Activated CD4-positive, alpha-beta memory T cell treated with anti-CD3 and anti-CD28 coated beads, Interleukin-2, amount 10 ng/mL, durations not matched to agents 7 days and 5 days (primary cell): ENCODE data around the gene GTPBP3. TPM values are rescaled to one million over a fixed set of nuclear protein-coding genes. Genes with fewer than 3 reads are reported as not detected.
A peak's percentile ranks its signal among the peaks of the same experiment; 100 is the strongest.

Source experiments
- CTCF ChIA-PET: fragments of 350-600 bp; sonication (Branson Sonifier 250); formaldehyde crosslinking; loops from one replicate; lab custom pipeline; 2021; ENCODE audit warnings: antibody characterized with exemption, inconsistent platforms; lab: Charles Lee
- POLR2A ChIA-PET: fragments of 350-600 bp; sonication (Branson Sonifier 250); formaldehyde crosslinking; loops from one replicate; lab custom pipeline; 2021; ENCODE audit warnings: antibody characterized with exemption; lab: Charles Lee
- DNase-seq: peaks from one replicate; pipeline ENCODE4 v3.0.0-alpha.2; 2020
- H3K27ac Mint-ChIP-seq: one replicate; pipeline ENCODE4 v1.8.0; 2021; ENCODE audit warnings: mild to moderate bottlenecking, mixed read lengths
- H3K27me3 Mint-ChIP-seq: one replicate; pipeline ENCODE4 v1.8.0; 2021; ENCODE audit warnings: mixed read lengths
- H3K36me3 Mint-ChIP-seq: one replicate; pipeline ENCODE4 v1.8.0; 2021; ENCODE audit warnings: low read depth, mixed read lengths
- H3K4me1 Mint-ChIP-seq: one replicate; pipeline ENCODE4 v1.8.0; 2021; ENCODE audit warnings: mixed read lengths
- H3K4me3 Mint-ChIP-seq: one replicate; pipeline ENCODE4 v1.8.0; 2021; ENCODE audit warnings: mild to moderate bottlenecking, mixed read lengths
- H3K9me3 Mint-ChIP-seq: one replicate; pipeline ENCODE4 v1.8.0; 2021; ENCODE audit warnings: mixed read lengths
- total RNA-seq, 2 experiments: library from RNA; stranded (reverse); gene quantifications; one replicate each; pipeline ENCODE4 v1.2.3, GENCODE V29; 2021

GTPBP3 gene
- total RNA-seq, 2 experiments from 2014 or later = 30.2 to 34.2 TPM

GRCh38 chr19:17303167-17303939, 34.0 kb upstream of the GTPBP3 start, which contains the start of gene ABHD8:
Gene ABHD8 (minus strand): TSS chr19:17303425. CDS start chr19:17301616, 1,809 bp downstream.
- Mint-ChIP-seq H3K36me3 (peaks cover 1% of the 10 kb centered on the region), H3K27ac (peak within 1 kb of the TSS; percentile 54)

GRCh38 chr19:17303940-17304267, 33.4 kb upstream of the GTPBP3 start:
- Mint-ChIP-seq H3K4me1 (peaks cover 46% of the 10 kb centered on the region), H3K9me3 (no peaks in the 10 kb centered on the region), H3K27ac (no peak overlapping the region), H3K4me3 (peak overlapping the region; percentile 69), H3K27me3 (no peaks in the 10 kb centered on the region), H3K36me3 (no peaks in the 10 kb centered on the region)
- DNase-seq = no peak
- ChIA-PET POLR2A (interaction anchor here (0.8 to 4.8 kb wide), 5 partner anchors 10 to 178 kb away, joined by 3 to 50 read pairs (median 4); partner anchors contain the start of genes ANO8 and USE1), CTCF (interaction anchor here (0.6 to 3.1 kb wide), 4 partner anchors 11 to 98 kb away, joined by 3 to 32 read pairs (median 4); partner anchors contain the start of gene ANO8)

More at GRCh38 chr19:17303167-17303939, 34.0 kb upstream of the GTPBP3 start, which contains the start of gene ABHD8:
- POLR2A ChIA-PET = interaction anchor here (0.8 to 4.8 kb wide), 5 partner anchors 10 to 177 kb away, joined by 3 to 50 read pairs (median 4); partner anchors contain the start of genes ANO8 and USE1
- Mint-ChIP-seq H3K4me1 (peaks cover 46% of the 10 kb centered on the region), H3K27me3 (no peaks in the 10 kb centered on the region), H3K9me3 (no peaks in the 10 kb centered on the region), H3K4me3 (peak within 1 kb of the TSS; percentile 69)
- CTCF ChIA-PET = interaction anchor here (0.6 to 3.1 kb wide), 4 partner anchors 10 to 99 kb away, joined by 3 to 32 read pairs (median 4); partner anchors contain the start of gene ANO8
- DNase-seq = peak; percentile 95

- Mint-ChIP-seq H3K36me3 (peaks cover 5% of the 10 kb centered on the region), H3K4me3 (peak overlapping the region; percentile 89), H3K4me1 (peaks cover 52% of the 10 kb centered on the region), H3K27ac (peak overlapping the region; percentile 90), H3K27me3 (no peaks in the 10 kb centered on the region), H3K9me3 (no peaks in the 10 kb centered on the region)
- POLR2A ChIA-PET = interaction anchor here (0.8 to 4.8 kb wide), 7 partner anchors 11 to 179 kb away, joined by 3 to 50 read pairs (median 5); partner anchors contain the start of genes ANO8 and MVB12A
- CTCF ChIA-PET = interaction anchor here (0.6 to 3.1 kb wide), 20 partner anchors 9 to 234 kb away, joined by 3 to 32 read pairs (median 5); partner anchors contain the start of genes ANKLE1, ANO8, BABAM1 and BST2
- no peak for DNase-seq
Observed at GRCh38 chr19:17304386-17305215, 32.8 kb upstream of the GTPBP3 start.

GRCh38 chr19:17305216-17305516, 32.2 kb upstream of the GTPBP3 start:
- ChIA-PET CTCF (interaction anchor here (0.6 to 3.1 kb wide), 20 partner anchors 9 to 235 kb away, joined by 3 to 32 read pairs (median 5); partner anchors contain the start of genes ANKLE1, ANO8, BABAM1 and BST2), POLR2A (interaction anchor here (0.6 to 4.8 kb wide), 7 partner anchors 12 to 115 kb away, joined by 3 to 50 read pairs (median 5); partner anchors contain the start of genes ANO8 and MVB12A)
- DNase-seq = no peak
- H3K4me1 Mint-ChIP-seq = peaks cover 53% of the 10 kb centered on the region
- H3K27ac Mint-ChIP-seq = peak overlapping the region; percentile 90
- no peaks in the 10 kb centered on the region for H3K9me3 Mint-ChIP-seq
- peak overlapping the region; percentile 89 for H3K4me3 Mint-ChIP-seq
- peaks cover 5% of the 10 kb centered on the region for H3K36me3 Mint-ChIP-seq
- no peaks in the 10 kb centered on the region for H3K27me3 Mint-ChIP-seq

- Mint-ChIP-seq H3K27me3 (no peaks in the 10 kb centered on the region), H3K4me3 (peak within 1 kb of the TSS; percentile 89)
Observed at GRCh38 chr19:17305517-17306284, 31.7 kb upstream of the GTPBP3 start, which contains the start of gene MRPL34. Gene MRPL34 (plus strand): TSS chr19:17305872. CDS start chr19:17305893, 21 bp downstream.

GRCh38 chr19:17306285-17306714, 31.1 kb upstream of the GTPBP3 start:
- DNase-seq = no peak
- ChIA-PET CTCF (interaction anchor here (0.9 to 2.1 kb wide), 5 partner anchors 11 to 159 kb away, joined by 3 to 14 read pairs (median 3); partner anchors contain the start of gene BABAM1), POLR2A (interaction anchor here (0.7 to 4.8 kb wide), 7 partner anchors 11 to 113 kb away, joined by 3 to 50 read pairs (median 5); partner anchors contain the start of genes ANO8, MVB12A and OCEL1)
- Mint-ChIP-seq H3K4me1 (peaks cover 62% of the 10 kb centered on the region), H3K27ac (peak overlapping the region; percentile 90), H3K4me3 (peak overlapping the region; percentile 89), H3K36me3 (peaks cover 5% of the 10 kb centered on the region), H3K27me3 (no peaks in the 10 kb centered on the region), H3K9me3 (no peaks in the 10 kb centered on the region)

More at GRCh38 chr19:17305517-17306284, 31.7 kb upstream of the GTPBP3 start, which contains the start of gene MRPL34:
- peak; percentile 98 for DNase-seq
- Mint-ChIP-seq H3K9me3 (no peaks in the 10 kb centered on the region), H3K4me1 (peaks cover 58% of the 10 kb centered on the region), H3K27ac (peak within 1 kb of the TSS; percentile 90), H3K36me3 (peaks cover 5% of the 10 kb centered on the region)
- POLR2A ChIA-PET = interaction anchor here (0.6 to 4.8 kb wide), 9 partner anchors 12 to 114 kb away, joined by 3 to 50 read pairs (median 5); partner anchors contain the start of genes ANO8, MVB12A and OCEL1
- CTCF ChIA-PET = interaction anchor here (0.6 to 3.1 kb wide), 23 partner anchors 10 to 236 kb away, joined by 3 to 32 read pairs (median 4); partner anchors contain the start of genes ANKLE1, ANO8, BABAM1 and BST2

- H3K27me3 Mint-ChIP-seq = no peaks in the 10 kb centered on the region
- peak overlapping the region; percentile 89 for H3K4me3 Mint-ChIP-seq
- DNase-seq = no peak
- no peak overlapping the region for H3K27ac Mint-ChIP-seq
- peaks cover 11% of the 10 kb centered on the region for H3K36me3 Mint-ChIP-seq
- H3K4me1 Mint-ChIP-seq = peaks cover 64% of the 10 kb centered on the region
- ChIA-PET CTCF (no interaction called here), POLR2A (interaction anchor here (1.6 to 4.0 kb wide), 2 partner anchors 17 to 24 kb away, joined by 10 to 47 read pairs; partner anchors contain the start of gene ANO8)
- no peaks in the 10 kb centered on the region for H3K9me3 Mint-ChIP-seq
Observed at GRCh38 chr19:17307876-17308377, 29.4 kb upstream of the GTPBP3 start.

GRCh38 chr19:17309198-17309964, 28.0 kb upstream of the GTPBP3 start, which contains the start of gene DDA1:
Gene DDA1 (plus strand): TSS chr19:17309563. CDS start chr19:17309655, 92 bp downstream.
- ChIA-PET CTCF (interaction anchor here (0.7 to 1.9 kb wide), 14 partner anchors 9 to 691 kb away, joined by 3 to 11 read pairs (median 4); partner anchors contain the start of genes ANKLE1, ANO8, BABAM1 and USHBP1), POLR2A (interaction anchor here (0.6 to 4.0 kb wide), 21 partner anchors 8 to 1048 kb away, joined by 3 to 47 read pairs (median 4); partner anchors contain the start of genes ANO8, BABAM1, BST2 and GTPBP3)
- peaks cover 57% of the 10 kb centered on the region for H3K4me1 Mint-ChIP-seq
- H3K27me3 Mint-ChIP-seq = no peaks in the 10 kb centered on the region
- H3K4me3 Mint-ChIP-seq = peak within 1 kb of the TSS; percentile 98
- H3K27ac Mint-ChIP-seq = peak within 1 kb of the TSS; percentile 94
- peaks cover 19% of the 10 kb centered on the region for H3K36me3 Mint-ChIP-seq
- DNase-seq = peak; percentile 100
- H3K9me3 Mint-ChIP-seq = no peaks in the 10 kb centered on the region

GRCh38 chr19:17309965-17310461, 27.3 kb upstream of the GTPBP3 start:
- no peak for DNase-seq
- Mint-ChIP-seq H3K4me3 (peak overlapping the region; percentile 98), H3K4me1 (peaks cover 50% of the 10 kb centered on the region), H3K27ac (peak overlapping the region; percentile 94), H3K9me3 (no peaks in the 10 kb centered on the region), H3K36me3 (peaks cover 22% of the 10 kb centered on the region), H3K27me3 (no peaks in the 10 kb centered on the region)
- POLR2A ChIA-PET = interaction anchor here (0.6 to 4.0 kb wide), 13 partner anchors 7 to 1012 kb away, joined by 3 to 47 read pairs (median 3); partner anchors contain the start of genes ANO8, BABAM1, BST2 and USE1
- CTCF ChIA-PET = interaction anchor here (0.8 to 1.9 kb wide), 3 partner anchors 11 to 45 kb away, joined by 3 to 8 read pairs (median 7); partner anchors contain the start of genes ANKLE1 and USHBP1
